ENCODE results near the gene SDS.

The SDS gene

DNA sequence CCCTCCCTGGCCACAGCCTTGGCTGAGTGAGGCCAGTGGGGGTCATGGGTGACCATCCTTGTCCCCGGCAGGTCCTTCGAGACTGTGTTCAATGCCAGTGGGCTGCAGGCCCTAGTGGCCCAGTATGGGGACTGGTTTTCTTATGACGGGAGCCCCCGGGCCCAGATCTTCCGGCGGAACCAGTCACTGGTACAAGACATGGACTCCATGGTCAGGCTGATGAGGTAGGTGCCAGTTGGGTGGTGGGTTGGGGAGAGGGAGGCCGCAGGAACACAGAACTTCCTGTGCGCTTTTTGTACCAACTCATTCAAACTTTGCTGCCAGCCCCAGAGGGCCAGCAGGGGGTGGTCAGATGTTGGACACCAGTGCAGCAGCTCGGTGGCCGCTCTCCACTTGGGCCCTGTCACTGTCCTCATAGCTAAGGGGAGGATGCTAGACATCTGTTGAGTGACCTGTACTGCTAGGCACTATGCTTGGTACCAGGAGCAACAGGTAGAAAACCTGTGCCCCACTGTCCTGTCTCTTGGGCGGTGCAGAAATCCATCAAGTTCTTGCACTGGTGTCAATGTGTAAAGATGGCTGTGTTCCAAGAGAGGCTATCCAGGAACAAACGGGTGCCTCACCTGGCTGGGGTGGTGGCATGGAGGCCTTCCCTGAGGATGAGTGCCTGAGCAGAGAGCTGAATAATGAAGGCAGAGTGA, 16.7 kb downstream of the SDS start:
- Histone ChIP-seq H3K14ac (ENCODE audit: low read length in 2 of 2) (no peak overlapping the region), H4K8ac (ENCODE audit: low read length) (no peak overlapping the region), H3K4me1 (ENCODE audit: control insufficient read depth, insufficient read depth, low read depth, low read length) (no peaks in the 10 kb centered on the region), H3K79me1 (replicated peaks; ENCODE audit: low read length, poor library complexity, severe bottlenecking) (no peaks in the 10 kb centered on the region), H2BK5ac (ENCODE audit: low read depth, low read length, poor library complexity, severe bottlenecking) (no peak overlapping the region), H4K91ac (ENCODE audit: low read length) (no peak overlapping the region), H2AFZ (ENCODE audit: low read depth, low read length) (no peak overlapping the region), H3K4ac (ENCODE audit: low read depth in 1 of 2, low read length in 2 of 2) (no peak overlapping the region), H3K23ac (ENCODE audit: low read length in 2 of 2) (no peak overlapping the region), H3K18ac (ENCODE audit: low read depth in 1 of 2, low read length in 2 of 2) (no peak overlapping the region), H3K9me3 (ENCODE audit: control insufficient read depth, low read length) (no peaks in the 10 kb centered on the region), H3K36me3 (ENCODE audit: control insufficient read depth in 1 of 2, insufficient read depth in 2 of 2, low read depth in 1 of 2, low read length in 2 of 2) (peaks cover 63 to 78% of the 10 kb centered on the region in 2 experiments), H2BK120ac (ENCODE audit: low read depth, low read length) (no peak overlapping the region), H2BK12ac (ENCODE audit: low read length in 2 of 2) (no peak overlapping the region), H3K27ac (ENCODE audit: low read length, poor library complexity, severe bottlenecking) (no peak overlapping the region), H3K4me2 (ENCODE audit: low read length, poor library complexity, severe bottlenecking) (no peak overlapping the region), H3K27me3 (ENCODE audit: control insufficient read depth in 1 of 2, insufficient read depth in 1 of 2, low read length in 2 of 2) (no peaks in the 10 kb centered on the region), H3K9ac (ENCODE audit: low read length) (no peak overlapping the region), H2AK5ac (ENCODE audit: low read length, severe bottlenecking) (no peak overlapping the region), H2BK15ac (ENCODE audit: low read depth, poor library complexity, severe bottlenecking) (no peak overlapping the region), H3K4me3 (ENCODE audit: insufficient read depth in 1 of 2, low read depth in 1 of 2, low read length in 2 of 2) (no peak overlapping the region)
- no peak for DNase-seq
- 97% methylated on average over 12 of the region's 12 CpGs for WGBS

DNA sequence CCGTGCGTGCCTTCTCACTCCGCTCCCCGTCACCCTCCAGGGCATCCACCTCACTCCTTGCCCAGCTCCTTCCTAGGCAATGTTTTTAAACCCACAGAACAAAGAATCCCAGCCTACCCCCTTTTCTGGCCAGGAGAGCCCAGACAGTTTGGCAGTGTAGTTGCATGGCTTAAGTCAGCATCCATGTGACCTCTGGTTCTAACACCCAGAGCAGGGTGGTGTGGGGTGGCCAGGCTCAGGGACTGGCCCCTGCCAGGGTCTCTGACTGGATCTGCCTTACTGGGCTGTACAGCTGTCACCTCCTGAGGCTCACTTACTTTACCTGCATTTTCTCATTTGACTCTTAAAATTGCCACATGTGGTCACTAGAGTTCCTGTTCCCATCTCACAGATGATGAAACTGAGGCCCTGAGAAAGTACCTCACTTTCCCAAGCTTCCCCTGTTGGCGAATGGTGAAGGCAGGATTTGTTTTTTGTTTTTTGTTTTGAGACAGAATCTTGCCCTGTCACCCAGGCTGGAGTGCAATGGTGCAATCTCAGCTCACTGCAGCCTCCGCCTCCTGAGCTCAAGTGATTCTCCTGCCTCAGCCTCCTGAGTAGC, 18.3 kb downstream of the SDS start:
- no peak overlapping the region for H2BK120ac ChIP-seq (ENCODE audit: low read depth, low read length)
- no peak for DNase-seq
- H3K23ac ChIP-seq (ENCODE audit: low read length in 2 of 2) = no peak overlapping the region
- no peak overlapping the region for H2AK5ac ChIP-seq (ENCODE audit: low read length, severe bottlenecking)
- H3K18ac ChIP-seq (ENCODE audit: low read depth in 1 of 2, low read length in 2 of 2) = no peak overlapping the region
- no peak overlapping the region for H3K9ac ChIP-seq (ENCODE audit: low read length)
- peaks cover 1% of the 10 kb centered on the region for H3K79me1 ChIP-seq (replicated peaks; ENCODE audit: low read length, poor library complexity, severe bottlenecking)
- H3K4ac ChIP-seq (ENCODE audit: low read depth in 1 of 2, low read length in 2 of 2) = no peak overlapping the region
- no peak overlapping the region for H4K91ac ChIP-seq (ENCODE audit: low read length)
- H3K36me3 ChIP-seq (ENCODE audit: control insufficient read depth in 1 of 2, insufficient read depth in 2 of 2, low read depth in 1 of 2, low read length in 2 of 2) = peaks cover 70 to 78% of the 10 kb centered on the region in 2 experiments
- H4K8ac ChIP-seq (ENCODE audit: low read length) = no peak overlapping the region
- no peak overlapping the region for H3K4me3 ChIP-seq (ENCODE audit: insufficient read depth in 1 of 2, low read depth in 1 of 2, low read length in 2 of 2)
- H3K27me3 ChIP-seq (ENCODE audit: control insufficient read depth in 1 of 2, insufficient read depth in 1 of 2, low read length in 2 of 2) = no peaks in the 10 kb centered on the region
- H3K27ac ChIP-seq (ENCODE audit: low read length, poor library complexity, severe bottlenecking) = no peak overlapping the region
- no peak overlapping the region for H2AFZ ChIP-seq (ENCODE audit: low read depth, low read length)
- H3K4me1 ChIP-seq (ENCODE audit: control insufficient read depth, insufficient read depth, low read depth, low read length) = no peaks in the 10 kb centered on the region
- no peak overlapping the region for H2BK15ac ChIP-seq (ENCODE audit: low read depth, poor library complexity, severe bottlenecking)
- no peak overlapping the region for H3K4me2 ChIP-seq (ENCODE audit: low read length, poor library complexity, severe bottlenecking)
- H2BK12ac ChIP-seq (ENCODE audit: low read length in 2 of 2) = no peak overlapping the region
- no peak overlapping the region for H2BK5ac ChIP-seq (ENCODE audit: low read depth, low read length, poor library complexity, severe bottlenecking)
- H3K14ac ChIP-seq (ENCODE audit: low read length in 2 of 2) = no peak overlapping the region
- 98% methylated on average over 6 of the region's 6 CpGs for WGBS
- no peaks in the 10 kb centered on the region for H3K9me3 ChIP-seq (ENCODE audit: control insufficient read depth, low read length)

DNA sequence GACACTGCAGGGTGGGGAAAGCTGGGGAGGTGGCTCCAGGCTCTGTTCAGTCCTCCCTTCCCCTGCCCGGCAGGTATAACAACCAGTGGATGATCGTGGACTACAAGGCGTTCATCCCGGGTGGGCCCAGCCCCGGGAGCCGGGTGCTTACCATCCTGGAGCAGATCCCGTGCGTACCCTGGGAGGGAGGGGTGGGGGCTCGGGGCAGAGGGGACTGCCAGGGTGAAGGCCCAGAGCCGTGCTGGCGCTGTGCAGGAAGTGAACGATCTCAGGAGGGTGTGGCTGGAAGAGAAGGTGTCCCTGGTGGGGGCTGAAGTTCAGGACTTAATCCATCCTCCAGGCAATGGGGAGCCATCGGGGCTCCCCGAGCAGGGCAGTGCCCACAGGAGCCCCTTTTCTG, 18.9 kb downstream of the SDS start:
- no peak overlapping the region for H3K4me3 ChIP-seq (ENCODE audit: insufficient read depth in 1 of 2, low read depth in 1 of 2, low read length in 2 of 2)
- no peak overlapping the region for H3K27ac ChIP-seq (ENCODE audit: low read length, poor library complexity, severe bottlenecking)
- no peak overlapping the region for H2BK5ac ChIP-seq (ENCODE audit: low read depth, low read length, poor library complexity, severe bottlenecking)
- no peak overlapping the region for H3K9ac ChIP-seq (ENCODE audit: low read length)
- no peak overlapping the region for H2BK15ac ChIP-seq (ENCODE audit: low read depth, poor library complexity, severe bottlenecking)
- H3K27me3 ChIP-seq (ENCODE audit: control insufficient read depth in 1 of 2, insufficient read depth in 1 of 2, low read length in 2 of 2) = no peaks in the 10 kb centered on the region
- no peaks in the 10 kb centered on the region for H3K4me1 ChIP-seq (ENCODE audit: control insufficient read depth, insufficient read depth, low read depth, low read length)
- peaks cover 68 to 74% of the 10 kb centered on the region in 2 experiments for H3K36me3 ChIP-seq (ENCODE audit: control insufficient read depth in 1 of 2, insufficient read depth in 2 of 2, low read depth in 1 of 2, low read length in 2 of 2)
- no peak overlapping the region for H3K4me2 ChIP-seq (ENCODE audit: low read length, poor library complexity, severe bottlenecking)
- no peak overlapping the region for H2AK5ac ChIP-seq (ENCODE audit: low read length, severe bottlenecking)
- no peak overlapping the region for H3K4ac ChIP-seq (ENCODE audit: low read depth in 1 of 2, low read length in 2 of 2)
- WGBS = 96% methylated on average over 11 of the region's 14 CpGs
- H4K91ac ChIP-seq (ENCODE audit: low read length) = no peak overlapping the region
- H3K23ac ChIP-seq (ENCODE audit: low read length in 2 of 2) = no peak overlapping the region
- H3K9me3 ChIP-seq (ENCODE audit: control insufficient read depth, low read length) = no peaks in the 10 kb centered on the region
- H3K79me1 ChIP-seq (replicated peaks; ENCODE audit: low read length, poor library complexity, severe bottlenecking) = peaks cover 1% of the 10 kb centered on the region
- no peak overlapping the region for H2BK120ac ChIP-seq (ENCODE audit: low read depth, low read length)
- no peak overlapping the region for H2BK12ac ChIP-seq (ENCODE audit: low read length in 2 of 2)
- H4K8ac ChIP-seq (ENCODE audit: low read length) = no peak overlapping the region
- no peak for DNase-seq
- no peak overlapping the region for H3K14ac ChIP-seq (ENCODE audit: low read length in 2 of 2)
- H3K18ac ChIP-seq (ENCODE audit: low read depth in 1 of 2, low read length in 2 of 2) = no peak overlapping the region
- no peak overlapping the region for H2AFZ ChIP-seq (ENCODE audit: low read depth, low read length)

DNA sequence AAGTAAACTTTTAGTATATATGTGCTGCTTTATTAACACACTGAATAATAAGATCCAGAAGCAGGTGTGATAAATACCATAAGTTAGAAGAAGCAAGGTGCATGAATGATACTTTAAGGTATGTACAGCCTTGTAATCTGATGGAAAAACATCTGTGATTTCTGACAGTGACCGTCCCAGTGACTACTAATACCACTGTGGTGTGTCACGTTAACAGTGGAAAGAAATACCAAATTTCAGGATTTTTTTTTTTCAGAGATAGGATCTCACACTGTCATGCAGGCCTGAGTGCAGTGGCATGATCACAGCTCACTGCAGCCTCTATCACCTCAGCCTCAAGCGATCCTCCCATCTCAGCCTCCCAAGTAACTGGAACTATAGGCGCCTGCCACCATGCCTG, 21.5 kb downstream of the SDS start:
- Histone ChIP-seq H3K27me3 (ENCODE audit: control insufficient read depth in 1 of 2, insufficient read depth in 1 of 2, low read length in 2 of 2) (no peaks in the 10 kb centered on the region), H3K4me2 (ENCODE audit: low read length, poor library complexity, severe bottlenecking) (no peak overlapping the region), H3K9ac (ENCODE audit: low read length) (no peak overlapping the region), H2BK15ac (ENCODE audit: low read depth, poor library complexity, severe bottlenecking) (no peak overlapping the region), H2AK5ac (ENCODE audit: low read length, severe bottlenecking) (no peak overlapping the region), H3K4me3 (ENCODE audit: insufficient read depth in 1 of 2, low read depth in 1 of 2, low read length in 2 of 2) (no peak overlapping the region), H4K91ac (ENCODE audit: low read length) (no peak overlapping the region), H3K36me3 (ENCODE audit: control insufficient read depth in 1 of 2, insufficient read depth in 2 of 2, low read depth in 1 of 2, low read length in 2 of 2) (peaks cover 45 to 65% of the 10 kb centered on the region in 2 experiments), H2BK5ac (ENCODE audit: low read depth, low read length, poor library complexity, severe bottlenecking) (no peak overlapping the region), H3K79me1 (replicated peaks; ENCODE audit: low read length, poor library complexity, severe bottlenecking) (peaks cover 3% of the 10 kb centered on the region), H4K8ac (ENCODE audit: low read length) (no peak overlapping the region), H3K23ac (ENCODE audit: low read length in 2 of 2) (no peak overlapping the region), H2BK120ac (ENCODE audit: low read depth, low read length) (no peak overlapping the region), H3K14ac (ENCODE audit: low read length in 2 of 2) (no peak overlapping the region), H2AFZ (ENCODE audit: low read depth, low read length) (no peak overlapping the region), H2BK12ac (ENCODE audit: low read length in 2 of 2) (no peak overlapping the region), H3K9me3 (ENCODE audit: control insufficient read depth, low read length) (no peaks in the 10 kb centered on the region), H3K4ac (ENCODE audit: low read depth in 1 of 2, low read length in 2 of 2) (no peak overlapping the region), H3K18ac (ENCODE audit: low read depth in 1 of 2, low read length in 2 of 2) (no peak overlapping the region), H3K27ac (ENCODE audit: low read length, poor library complexity, severe bottlenecking) (no peak overlapping the region), H3K4me1 (ENCODE audit: control insufficient read depth, insufficient read depth, low read depth, low read length) (no peaks in the 10 kb centered on the region)
- DNase-seq = no peak
- WGBS = 98% methylated on average over 4 of the region's 4 CpGs

Data from mesenchymal stem cell (in vitro differentiated cells and primary cell).